Ishikawa (cell line): ENCODE measurements around the gene LYPLAL1.

ENCODE experiments used
- CREB1 ChIP-seq: IDR thresholded peaks from 2 replicates; pipeline ENCODE4 v1.6.1; 2012; ENCODE audit warnings: low read depth
- EGR1 ChIP-seq: IDR thresholded peaks from 2 replicates; pipeline ENCODE4 v1.6.1; 2012
- EP300 ChIP-seq: IDR thresholded peaks from 2 replicates; pipeline ENCODE4 v1.6.1; 2012; ENCODE audit warnings: borderline replicate concordance
- FOXM1 ChIP-seq: IDR thresholded peaks from 2 replicates; pipeline ENCODE4 v1.6.1; 2012; ENCODE audit warnings: low read depth, borderline replicate concordance
- MAX ChIP-seq: IDR thresholded peaks from 2 replicates; pipeline ENCODE4 v1.6.1; 2012
- RAD21 ChIP-seq: IDR thresholded peaks from 2 replicates; pipeline ENCODE4 v1.6.1; 2012; ENCODE audit warnings: low read depth
- REST ChIP-seq: IDR thresholded peaks from 2 replicates; pipeline ENCODE4 v1.6.1; 2012; ENCODE audit warnings: low read depth, mild to moderate bottlenecking
- TEAD4 ChIP-seq: IDR thresholded peaks from 2 replicates; pipeline ENCODE4 v1.6.1; 2012
- USF1 ChIP-seq: IDR thresholded peaks from 2 replicates; pipeline ENCODE4 v1.6.1; 2012

- TF ChIP-seq REST (no peak), USF1 (no peak), EGR1 (no peak), RAD21 (no peak), EP300 (no peak), TEAD4 (no peak), MAX (no peak), FOXM1 (no peak), CREB1 (no peak)
These were observed 24.6 kb upstream of the LYPLAL1 start for GRCh38 chr1:219149009-219149577.
